Ammon's horn (tissue), 1 donor: ENCODE data around the gene FAM110C.
"Not testable (repeated sequence)": the region's sequence is repeated elsewhere in the genome, so short reads cannot be mapped to it uniquely, and the experiment has no call there.

Experiments used
- DNase-seq: peaks from one replicate; pipeline ENCODE4 v3.0.0-alpha.2; 2016; ENCODE audit warnings: low spot score

FAM110C gene, protein sequence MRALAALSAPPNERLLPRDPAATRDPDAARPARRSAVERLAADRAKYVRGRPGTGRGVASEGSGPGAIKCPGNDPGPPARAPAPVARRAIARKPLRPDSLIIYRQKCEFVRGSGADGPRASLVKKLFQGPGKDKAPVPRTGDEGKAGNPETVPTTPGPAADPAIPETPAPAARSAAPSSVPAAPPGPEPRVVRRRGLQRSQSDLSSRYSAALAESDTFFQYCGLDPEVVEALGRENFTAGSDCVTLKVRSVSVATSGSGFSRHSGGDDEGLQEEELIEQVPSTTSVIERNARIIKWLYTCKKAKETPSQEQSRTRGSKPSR

DNA sequence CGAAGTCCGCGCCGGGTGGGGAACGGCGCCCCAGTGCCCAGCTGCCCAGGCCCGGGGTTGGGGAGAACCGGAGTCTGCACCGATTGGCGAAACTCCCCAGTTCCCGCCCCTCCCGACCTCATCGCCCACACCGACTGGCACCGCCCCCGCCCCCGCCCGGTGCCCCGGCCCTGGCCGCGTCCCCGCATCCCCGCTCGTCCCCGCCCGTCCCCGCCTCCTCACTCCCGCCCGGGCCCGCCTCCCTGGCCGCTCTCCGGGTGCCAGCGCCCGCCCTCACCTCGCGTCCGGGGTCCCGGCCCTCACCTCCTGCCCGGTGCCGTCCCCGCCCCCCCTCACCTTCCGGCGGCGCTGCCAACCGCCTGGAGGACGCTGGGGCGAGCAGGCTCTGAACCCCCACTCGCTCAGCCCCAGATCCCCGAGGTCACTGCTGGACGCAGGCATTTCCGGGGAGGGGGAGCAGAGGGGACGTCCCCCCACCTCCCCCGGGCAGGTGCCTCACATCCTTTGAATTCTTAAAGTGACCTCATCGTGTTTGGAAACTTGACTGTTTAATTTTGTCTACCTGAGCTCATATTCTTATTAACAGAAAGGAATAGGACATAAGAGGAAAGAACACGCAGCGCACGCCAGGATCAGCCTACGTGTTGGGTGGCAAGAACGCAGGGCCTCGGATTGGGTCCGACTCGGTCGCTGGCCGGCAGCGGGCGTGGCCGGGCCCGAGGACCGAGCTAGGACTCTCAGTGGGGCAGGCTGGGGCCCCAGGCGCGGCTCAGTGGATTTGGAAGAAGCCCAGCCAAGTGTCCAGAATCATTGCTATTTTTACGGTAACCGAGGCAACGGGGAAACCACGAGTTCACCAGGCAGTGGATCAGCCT, at the start of gene FAM110C:
TSS of gene FAM110C (minus strand) at position 35 of the 875 bp plus-strand sequence. CDS start 120 bp downstream, outside the sequence.
- DNase-seq = peak; percentile 53

DNA sequence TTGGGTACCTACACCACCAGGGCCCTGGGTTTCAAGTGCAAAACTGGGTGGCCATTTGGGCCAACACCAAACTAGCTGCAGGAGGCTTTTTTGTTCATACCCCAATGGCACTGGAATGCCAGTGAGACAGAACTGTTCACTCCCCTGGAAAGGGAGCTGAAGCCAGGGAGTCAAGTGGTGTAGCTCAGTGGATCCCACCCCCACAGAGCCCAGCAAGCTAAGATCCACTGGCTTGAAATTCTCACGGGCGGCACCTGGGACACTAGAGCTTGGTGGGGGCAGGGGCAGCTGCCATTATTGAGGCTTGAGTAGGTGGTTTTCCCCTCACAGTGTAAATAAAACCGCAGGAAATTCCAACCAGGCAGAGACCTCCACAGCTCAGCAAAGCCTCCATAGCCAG, 46.0 kb upstream of the FAM110C start:
- DNase-seq = no peak

DNA sequence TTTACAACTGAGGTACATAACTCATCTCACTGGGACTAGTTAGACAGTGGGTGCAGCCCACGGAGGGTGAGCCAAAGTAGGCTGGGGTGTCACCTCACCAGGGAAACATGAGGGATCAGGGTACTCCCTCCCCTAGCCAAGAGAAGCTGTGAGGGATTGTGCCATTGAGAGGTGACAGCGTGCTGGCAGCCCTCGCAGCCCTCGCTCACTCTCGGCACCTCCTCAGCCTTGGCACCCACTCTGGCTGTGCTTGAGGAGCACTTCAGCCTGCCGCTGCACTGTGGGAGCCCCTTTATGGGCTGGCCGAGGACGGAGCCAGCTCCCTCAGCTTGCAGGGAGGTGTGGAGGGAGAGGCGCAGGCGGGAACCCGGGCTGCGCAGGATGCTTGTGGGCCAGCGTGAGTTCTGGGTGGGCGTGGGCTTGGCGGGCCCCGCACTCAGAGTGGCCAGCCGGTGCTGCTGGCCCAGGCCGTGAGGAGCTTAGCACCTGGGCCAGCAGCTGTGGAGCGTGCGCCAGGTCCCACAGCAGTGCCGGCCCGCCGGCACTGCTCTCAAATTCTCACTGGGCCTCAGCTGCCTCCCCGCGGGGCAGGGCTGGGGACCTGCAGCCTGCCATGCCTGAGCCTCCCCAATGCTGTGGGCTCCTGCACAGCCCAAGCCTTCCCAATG, 44.5 kb upstream of the FAM110C start:
- DNase-seq = no peak

DNA sequence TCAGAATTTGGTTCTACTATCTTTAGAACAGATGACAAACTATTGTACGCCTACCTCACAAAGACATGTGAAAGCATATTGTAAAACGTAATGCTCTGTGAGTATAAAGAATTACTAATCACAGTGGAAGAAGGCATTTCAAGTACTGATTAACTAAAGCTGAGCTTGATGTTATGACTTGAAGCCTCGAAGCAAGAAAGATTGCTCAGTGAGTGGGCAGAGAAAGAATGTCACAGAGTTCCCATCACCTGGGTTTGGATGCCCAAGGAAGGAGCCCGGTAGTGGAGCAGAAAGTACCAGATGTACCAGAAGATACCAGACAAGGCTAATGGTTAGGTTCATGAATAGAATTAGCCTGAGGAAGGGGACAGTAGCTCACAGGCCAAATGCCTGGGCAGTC, 39.5 kb upstream of the FAM110C start:
- DNase-seq = no peak

DNA sequence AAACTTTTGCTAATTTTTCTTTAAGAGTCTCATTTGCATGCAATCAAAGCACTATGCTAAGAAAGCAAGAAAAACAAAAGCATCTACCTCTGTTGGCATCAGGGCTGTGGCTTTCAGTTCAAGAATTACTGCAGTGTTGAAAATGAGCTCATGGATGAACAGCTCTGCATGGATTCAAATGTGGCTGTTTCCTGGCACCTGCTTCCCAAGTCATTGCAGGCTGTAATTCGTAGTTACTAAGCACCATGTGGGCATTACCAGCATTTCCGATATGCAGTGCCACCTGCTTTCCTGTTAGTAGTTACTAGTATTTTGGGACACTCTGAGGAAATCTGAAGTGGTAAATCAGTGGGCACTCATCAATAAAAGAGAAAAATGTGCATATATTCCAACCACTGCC, 37.8 kb upstream of the FAM110C start:
- DNase-seq = no peak

DNA sequence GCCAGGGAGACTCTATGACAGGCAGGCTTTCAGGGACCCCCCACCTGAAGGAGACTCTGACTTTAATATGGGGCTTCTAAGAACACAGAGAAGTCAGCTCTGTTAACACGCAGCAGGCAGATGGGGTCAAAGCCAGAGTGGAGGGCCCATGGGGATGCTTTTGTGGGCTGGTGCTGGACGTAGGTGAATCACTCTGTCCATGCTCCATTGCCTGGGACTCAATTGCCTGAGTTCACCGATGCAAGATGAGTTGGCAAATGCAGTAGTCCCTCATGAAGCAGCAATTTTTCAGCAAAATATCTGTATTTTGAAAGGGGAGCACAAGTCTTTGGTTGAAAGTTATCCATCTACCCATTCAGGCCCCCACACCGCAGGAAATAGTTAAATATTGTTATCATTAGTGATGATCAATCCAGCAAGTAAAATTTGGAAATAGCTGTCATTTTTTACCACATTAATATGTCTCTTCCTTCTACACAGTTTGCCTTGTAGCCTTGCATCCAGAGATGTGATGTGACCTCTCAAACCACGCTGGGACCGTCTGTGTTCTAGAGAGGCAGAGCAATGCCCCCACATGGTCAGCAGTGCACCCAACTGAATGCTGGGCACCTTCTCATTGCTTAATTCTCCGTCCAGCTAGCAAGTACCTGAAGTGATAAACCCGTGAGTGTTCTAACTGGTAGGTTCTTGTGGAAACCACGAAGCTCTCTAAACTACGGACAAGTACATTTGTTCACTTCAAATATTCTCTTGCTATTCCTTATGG, 34.8 kb upstream of the FAM110C start:
- DNase-seq = no peak

DNA sequence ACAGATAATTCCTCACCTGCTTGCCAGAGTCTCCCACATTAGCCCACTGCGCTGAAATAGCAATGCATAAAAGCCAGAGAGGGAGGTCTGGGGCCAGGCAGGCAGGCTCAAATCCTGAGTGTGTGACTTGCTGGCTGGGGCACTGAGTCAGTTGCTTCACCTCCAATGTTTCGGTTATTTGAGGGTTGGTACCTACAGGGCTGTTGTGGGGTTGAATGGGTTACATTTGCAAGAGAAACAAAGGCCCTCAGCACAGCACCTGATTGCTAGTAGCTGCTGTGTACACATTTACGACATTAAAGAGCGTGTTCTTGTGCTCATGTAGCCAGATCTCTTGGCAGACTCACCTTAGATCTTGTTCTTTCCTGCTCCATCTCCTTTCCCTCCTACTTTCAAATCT, 34.1 kb upstream of the FAM110C start:
- DNase-seq = no peak

DNA sequence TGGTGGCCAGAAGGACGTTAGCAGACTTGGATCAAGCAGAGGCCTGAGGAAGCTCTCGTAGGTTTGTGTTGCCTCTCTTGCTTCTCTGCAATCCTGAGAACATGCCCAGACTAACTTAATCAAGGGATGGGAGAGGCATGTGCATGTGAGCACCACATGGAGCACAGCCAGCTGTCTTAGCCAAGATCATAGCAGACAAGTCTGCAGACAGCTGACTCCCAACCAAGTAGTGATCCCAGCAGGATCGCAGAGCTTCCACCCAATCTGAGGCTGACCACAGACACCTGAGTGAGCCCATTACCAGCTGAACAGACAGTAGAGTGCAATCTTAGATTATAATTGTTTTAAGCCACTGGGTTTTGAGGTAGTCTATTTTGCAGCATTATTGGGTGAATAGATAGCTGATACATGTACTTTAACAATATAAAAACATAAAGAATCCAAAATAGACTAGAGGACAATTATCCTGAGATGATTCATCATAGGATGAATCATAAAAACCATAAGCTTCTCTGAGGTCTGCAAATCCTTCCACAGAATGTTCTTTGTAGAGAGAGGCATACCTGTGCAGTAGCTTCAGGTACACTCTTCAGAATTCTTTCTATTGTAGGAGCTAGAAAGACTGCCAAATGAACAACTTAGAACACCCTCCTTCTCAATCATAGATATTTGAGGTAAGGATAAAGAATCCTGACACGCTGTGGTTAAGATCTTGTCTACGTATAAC, 25.2 kb upstream of the FAM110C start:
- DNase-seq = no peak

DNA sequence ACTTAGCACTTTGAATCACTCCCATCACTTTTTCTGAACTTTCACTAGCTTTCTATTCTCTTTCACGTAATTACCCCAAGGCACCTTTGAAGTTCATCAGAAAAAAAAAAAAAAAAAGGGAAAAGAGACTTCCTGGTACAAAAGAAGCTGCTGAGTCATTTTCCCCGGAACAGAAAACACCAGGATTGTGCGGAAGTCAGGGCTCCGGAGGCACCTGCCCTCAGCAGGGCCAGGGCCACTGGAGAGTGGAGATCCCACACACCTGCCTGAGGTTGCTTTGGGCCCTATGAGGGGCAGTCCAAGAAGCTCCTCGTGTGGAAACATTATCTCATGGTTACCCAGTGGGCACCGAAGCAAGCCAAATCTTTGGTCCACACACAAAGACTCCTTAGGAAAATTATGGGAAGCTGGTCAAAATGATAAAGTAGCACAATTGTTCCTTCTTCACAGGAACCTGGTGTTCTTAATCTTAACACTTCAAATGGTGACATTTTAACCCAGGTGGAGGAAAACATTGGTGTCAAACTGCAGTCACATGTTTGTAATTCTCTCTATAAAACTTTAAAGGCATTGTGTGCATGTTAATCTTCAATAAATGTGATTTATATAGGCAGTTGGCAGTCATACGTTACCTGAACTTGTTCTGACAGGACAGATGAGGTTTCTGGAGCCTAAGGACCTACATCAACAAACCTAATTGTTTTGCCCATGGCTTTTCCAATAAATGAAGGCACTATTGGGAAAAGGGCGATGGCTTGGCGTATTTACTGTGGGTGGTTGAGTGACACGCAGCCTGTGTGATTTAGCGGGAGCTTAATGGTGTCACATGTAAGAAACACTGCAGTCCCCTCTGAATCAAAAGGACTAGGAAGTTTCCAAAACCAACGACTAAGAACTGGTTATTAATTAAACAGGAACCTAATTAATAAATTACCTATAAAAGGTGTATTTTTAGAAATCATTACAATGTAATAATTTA, 23.4 kb upstream of the FAM110C start:
- DNase-seq = no peak

DNA sequence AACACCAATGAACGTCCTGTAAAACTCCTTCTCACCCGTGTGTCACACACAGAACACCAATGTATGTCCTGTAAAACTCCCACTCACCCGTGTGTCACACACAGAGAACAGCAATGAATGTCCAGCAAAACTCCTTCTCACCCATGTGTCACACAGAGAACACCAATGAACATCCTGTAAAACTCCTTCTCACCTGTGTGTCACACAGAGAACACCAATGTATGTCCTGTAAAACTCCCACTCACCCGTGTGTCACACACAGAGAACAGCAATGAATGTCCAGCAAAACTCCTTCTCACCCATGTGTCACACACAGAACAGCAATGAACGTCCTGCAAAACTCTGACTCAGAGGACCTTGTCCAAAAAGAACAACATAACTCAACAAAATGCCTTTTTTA, 22.3 kb upstream of the FAM110C start:
- not testable (repeated sequence) for DNase-seq

DNA sequence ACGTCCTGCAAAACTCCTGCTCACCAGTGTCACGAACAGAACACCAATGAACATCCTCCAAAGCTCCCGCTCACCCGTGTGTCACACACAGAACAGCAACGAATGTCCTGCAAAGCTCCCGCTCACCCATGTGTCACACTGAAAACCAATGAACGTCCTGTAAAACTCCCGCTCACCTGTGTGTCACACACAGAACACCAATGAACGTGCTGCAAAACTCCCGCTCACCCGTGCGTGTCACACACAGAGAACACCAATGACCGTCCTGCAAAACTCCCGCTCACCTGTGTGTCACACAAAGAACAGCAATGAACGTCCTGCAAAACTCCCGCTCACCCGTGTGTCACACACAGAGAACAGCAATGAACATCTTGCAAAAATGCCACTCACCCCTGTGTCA, 20.5 kb upstream of the FAM110C start:
- no peak for DNase-seq

DNA sequence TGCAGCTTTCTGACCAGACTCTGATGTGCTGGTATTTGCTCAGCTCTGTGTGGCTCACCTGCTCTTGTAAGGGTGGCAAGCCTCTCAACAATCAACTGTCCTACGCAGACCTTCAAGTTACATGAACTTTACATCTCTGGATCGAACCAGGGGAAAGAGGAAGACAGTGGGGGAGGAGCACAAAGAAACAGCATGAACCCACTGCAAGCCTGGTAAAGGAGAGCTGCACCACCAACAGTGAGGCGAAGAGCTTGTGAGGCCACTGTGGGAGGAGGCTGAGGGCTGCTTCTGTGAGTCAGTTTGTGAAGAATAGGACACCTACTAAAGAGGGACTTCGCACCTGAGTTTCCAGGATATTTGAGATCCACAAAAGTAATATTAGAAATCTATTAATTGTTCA, 18.8 kb upstream of the FAM110C start:
- no peak for DNase-seq

DNA sequence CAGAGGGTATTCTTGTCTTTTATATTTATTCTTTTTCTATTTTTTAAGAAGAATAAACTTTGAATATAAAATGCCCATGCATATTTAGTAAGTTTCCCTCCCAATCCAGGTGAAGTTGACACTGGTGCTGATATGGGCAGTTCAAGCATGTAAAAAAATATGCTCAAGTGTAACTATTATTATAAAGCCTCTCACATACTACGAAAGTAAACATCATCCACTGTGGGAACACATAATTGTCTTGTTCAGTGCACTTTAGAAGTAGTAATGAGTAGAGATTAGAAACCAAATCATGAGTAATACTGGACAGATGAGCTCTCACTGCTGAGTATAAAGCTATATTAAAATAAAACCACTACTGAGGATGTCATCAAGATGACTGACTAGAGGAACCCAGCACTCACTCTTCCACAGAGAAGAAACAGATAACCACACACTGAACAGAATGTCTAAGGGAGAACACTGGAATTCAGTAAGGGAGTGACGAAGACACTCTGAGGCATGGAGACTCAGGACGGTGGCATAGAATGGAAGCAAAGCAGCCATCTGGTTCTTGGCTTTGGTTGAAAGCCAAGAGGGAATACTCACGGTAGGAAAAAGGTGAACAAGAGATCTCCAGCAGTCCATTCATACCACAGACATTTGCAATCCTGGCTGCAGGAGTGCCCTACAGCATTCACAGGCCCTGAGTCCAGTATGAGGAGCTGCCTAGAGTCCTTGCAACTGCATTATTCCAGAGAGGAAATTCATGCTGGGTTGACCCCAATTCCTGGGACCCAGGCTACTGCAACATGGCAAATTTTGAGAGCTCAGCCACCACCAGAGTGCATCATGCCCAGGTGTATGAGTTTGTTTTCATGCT, 9.5 kb upstream of the FAM110C start:
- DNase-seq = no peak

DNA sequence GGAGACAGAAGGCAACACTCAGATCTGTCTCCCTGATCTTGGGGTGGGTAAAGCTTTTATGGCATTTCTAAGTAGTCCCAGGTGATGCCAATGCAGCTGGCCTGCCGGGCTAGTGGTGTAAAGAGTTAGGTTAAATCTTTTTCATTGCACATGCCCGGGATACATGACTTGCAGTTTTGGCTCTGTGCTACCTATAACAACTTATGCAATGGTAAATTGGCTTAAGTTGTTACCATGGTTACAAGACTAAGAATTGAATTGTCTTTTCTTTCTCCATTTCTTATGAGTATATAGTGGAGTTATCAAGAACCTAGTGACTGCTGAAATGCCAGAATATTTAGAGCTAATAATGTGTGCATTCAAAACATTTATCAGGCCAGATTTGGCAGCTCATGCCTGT, 5.3 kb upstream of the FAM110C start:
- DNase-seq = no peak

DNA sequence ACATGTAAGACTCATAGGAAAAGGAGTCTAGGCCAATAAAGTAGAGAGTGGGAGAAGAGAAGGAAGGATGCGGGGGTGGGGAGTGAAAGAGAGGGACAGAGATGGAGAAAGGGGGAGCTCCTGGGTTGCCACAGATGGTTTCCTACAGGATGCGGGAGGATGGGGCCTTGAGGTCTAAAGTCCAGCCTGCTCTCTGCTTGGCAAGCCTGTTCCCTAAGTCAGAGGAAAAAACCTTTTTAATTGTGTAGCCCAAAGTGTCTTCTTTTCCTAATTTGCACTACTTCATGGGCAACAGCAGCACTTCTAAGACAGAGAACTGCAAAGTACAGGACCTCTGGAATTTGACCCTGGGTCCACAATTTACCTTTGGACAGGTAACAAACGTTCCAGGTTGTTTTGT, 1.4 kb upstream of the FAM110C start:
- no peak for DNase-seq

DNA sequence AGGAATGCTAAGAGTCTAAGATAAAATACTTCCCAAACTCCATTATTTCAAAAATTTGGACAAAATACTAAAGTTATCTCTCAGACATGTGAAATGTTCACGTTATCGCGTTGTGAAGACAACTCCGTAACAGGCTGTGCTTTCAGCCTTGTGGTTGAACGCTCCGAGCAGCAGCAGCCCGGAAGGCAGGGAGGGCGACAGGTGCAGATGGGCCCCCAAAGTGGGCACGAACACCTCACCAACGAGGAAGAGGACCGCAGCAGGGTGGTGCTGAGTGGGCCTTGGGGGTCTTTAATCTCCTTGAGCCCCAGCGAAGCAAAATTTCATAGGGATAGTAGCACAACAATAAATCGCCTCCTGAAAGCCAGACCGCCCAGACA, 1.0 kb upstream of the FAM110C start:
- no peak for DNase-seq

DNA sequence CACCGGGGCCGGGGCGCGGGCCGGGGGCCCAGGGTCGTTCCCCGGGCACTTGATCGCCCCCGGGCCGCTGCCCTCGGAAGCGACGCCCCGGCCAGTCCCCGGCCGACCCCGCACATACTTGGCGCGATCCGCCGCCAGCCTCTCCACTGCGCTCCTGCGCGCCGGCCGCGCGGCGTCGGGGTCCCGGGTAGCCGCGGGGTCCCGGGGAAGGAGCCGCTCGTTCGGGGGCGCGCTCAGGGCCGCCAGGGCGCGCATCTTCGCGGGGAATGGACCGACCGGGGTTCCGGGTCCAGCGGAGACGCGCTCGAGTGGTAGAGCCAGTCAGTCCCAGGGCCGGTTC, 204 bp downstream of the FAM110C start:
- no peak for DNase-seq

DNA sequence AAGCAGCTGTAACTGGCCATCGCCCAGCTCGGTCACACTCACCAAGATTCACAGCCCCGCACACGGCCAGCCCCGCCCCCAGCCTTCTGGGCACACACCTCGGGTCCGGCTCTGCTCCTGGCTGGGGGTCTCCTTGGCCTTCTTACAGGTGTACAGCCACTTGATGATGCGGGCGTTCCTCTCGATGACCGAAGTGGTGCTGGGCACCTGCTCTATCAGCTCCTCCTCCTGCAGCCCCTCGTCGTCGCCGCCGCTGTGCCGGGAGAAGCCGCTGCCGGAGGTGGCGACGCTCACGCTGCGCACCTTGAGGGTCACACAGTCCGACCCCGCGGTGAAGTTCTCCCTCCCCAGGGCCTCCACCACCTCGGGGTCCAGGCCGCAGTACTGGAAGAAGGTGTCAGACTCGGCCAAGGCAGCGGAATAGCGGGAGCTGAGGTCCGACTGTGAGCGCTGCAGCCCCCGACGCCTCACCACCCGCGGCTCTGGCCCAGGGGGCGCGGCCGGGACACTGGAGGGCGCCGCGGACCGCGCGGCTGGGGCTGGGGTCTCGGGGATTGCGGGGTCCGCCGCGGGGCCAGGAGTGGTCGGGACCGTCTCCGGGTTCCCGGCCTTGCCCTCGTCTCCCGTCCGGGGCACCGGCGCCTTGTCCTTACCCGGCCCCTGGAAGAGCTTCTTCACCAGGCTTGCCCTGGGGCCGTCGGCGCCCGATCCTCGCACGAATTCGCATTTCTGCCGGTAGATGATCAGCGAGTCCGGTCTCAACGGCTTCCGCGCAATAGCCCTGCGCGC, 769 bp downstream of the FAM110C start:
- DNase-seq = no peak
